EL (cell line): ENCODE data around the gene IVL.
A peak's percentile ranks its signal among the peaks of the same experiment; 100 is the strongest.

ENCODE experiments used
- DNase-seq: peaks from one replicate; pipeline ENCODE4 v3.0.0-alpha.2; 2016

IVL gene

DNA sequence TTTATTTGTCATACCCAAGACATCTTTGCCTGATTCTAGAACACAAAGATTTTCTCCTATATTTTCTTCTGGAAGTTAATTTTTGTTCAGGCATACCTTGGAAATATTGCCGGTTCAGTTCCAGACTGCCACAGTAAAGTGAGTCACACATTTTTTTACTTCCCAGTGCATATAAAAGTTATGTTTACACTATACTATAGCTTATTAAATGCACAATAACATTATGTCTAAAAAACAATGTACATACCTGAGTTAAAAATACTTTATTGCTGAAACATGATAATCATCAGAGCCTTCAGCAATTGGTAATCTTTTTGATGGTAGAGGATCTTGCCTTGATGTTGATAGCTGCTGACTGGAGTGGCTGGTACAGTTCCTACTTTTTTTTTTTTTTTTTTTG lies 20.2 kb upstream of the IVL start:
- DNase-seq: no peak

DNA sequence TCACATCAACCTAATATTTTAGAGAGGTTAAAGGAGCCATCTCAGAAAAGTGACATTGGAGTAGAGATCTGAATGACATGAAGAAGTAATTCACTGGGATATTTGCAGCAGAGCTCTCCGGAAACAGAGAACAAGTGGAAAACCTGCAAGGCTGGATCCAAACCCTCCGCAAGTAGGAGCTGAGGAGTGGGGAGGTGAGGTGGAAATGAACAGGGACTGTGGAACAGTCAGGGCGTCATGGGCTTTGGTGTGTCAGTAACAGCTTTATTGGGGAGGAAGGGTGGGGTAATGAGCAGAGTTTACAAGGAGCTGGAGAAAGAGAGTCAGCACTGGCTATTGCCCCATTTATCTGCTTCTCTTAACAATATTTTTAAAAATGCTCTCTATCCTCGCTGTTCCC lies 9.3 kb upstream of the IVL start:
- no peak for DNase-seq

DNA sequence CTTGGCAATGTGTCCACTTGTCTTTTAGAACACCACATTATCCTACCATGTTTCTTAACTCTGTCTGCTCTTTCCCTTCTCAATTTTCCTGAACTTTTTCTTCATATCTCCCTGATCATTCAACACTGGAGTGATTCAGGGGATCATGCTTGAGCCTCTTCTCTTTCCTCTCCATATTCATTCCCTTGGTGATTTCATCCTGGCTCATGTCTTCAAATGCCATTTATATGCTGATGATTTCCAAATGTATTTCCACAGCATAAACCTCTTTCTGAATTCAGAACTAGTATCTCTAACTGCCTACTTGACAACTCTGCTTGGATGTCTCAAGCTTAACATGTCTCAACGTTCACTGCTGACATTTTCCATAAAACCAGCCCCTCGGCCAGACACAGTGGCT lies 8.5 kb upstream of the IVL start:
- no peak for DNase-seq

DNA sequence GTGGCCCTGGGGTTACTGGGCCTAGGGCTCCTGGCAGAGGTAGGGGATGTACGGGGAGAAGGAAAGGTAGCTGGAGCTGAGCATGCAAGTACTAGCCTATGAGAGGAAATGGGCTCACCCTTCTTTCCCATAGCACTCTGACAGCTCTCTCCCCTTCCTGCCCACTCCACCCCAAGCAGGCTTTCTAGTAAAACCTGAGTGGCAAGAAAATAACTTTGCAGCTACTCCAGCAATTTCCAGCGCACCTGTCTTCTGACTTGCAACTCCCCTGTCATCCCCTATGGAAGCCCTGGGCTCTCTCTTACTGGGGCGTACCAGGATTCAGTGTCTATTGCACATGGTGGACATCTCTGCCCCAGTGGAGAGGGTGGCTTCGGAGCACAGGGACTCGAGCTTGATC lies 6.7 kb upstream of the IVL start:
- no peak for DNase-seq

DNA sequence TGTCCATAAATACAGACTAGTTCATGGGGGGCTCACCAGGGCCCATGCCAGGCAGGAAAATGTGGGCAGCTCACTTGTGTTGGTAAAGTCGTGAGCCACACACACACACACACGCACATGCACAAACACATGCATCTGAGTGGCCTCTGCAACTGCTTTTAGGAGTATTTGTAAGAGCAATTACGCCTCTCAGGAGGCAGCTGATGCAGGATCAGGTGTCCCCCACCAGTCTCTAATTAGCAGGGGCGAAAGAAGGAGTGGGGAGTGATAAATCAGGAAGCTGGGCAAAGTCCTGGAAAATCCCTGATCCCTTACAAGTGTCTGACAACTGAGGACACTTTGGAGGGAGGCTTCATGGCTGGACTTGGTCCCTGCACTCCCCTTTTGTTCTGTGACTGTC lies 5.7 kb upstream of the IVL start:
- no peak for DNase-seq

DNA sequence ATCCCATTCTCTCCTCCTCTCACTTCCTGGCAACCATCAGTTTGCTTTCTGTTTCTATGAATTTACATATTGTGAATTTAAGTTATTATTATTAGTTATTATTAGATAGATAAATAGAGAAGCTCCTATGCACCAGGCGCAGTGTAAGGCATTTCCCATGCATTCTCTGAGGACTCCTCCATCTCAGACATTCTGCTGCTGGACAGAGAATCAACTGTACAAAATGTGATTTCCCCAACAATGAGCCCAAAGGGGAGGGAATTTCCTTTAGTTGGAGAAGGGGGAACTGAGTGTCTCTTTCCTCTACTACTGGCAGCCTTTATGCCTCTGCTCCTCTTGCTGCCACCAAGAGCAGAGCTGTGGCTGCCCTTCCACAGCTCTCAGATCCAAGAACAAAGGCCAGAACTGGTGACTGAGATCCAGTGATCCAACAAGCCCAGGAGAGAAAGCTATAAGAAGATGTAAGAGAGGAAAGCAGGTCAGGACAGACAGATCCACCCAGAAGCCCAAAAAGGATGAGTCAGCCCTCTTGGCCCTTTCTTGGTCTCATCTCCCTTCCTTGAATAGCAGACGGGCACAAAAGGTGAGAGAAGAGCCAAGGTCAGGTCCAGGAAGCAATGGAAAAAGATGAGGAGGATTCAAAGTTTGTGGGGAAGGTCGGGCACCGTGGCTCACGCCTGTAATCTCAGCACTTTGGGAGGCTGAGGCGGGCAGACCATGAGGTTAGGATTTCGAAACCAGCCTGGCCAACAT lies 3.5 kb upstream of the IVL start:
- no peak for DNase-seq

DNA sequence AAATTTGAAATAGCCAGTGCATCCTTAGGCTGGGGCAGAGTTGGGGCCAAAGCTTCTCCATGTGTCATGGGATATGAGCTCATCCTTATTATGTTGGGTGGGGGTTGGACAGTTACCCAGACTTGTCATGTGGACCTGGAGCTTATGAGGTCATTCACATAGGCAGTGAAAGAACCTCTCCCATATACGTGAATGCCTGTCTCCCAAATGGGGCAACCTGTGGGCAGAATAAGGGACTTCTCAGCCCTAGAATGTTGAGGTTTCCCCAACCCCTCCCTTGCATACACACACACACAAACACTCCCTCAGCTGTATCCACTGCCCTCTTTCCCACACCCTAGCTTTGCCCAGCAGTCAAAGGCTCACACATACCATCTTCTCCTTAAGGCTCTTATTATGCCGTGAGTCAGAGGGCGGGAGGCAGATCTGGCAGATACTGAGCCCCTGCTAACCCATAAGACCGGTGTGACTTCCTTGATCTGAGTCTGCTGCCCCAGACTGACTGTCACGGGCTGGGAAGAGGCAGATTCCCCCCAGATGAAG lies 2.3 kb upstream of the IVL start:
- peak; percentile 97 for DNase-seq

DNA sequence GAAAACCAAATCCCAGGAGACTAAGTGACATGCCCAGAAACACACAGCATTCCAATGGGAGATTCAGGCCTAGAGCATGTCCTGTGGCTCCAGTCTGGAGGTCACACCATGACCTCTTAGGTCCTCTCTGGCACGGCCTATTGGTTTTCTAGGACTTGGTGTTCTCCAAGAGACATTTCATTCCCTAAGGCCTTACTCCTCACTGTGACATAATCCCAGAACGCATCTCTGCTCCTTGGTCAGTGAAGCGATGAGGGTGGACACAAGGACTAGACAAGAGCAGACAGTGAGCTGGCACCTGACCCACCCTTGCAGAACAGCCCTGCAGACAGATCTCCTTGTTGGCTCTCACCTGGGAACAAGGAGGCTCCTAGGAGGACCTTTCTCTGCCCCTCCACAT lies 860 bp downstream of the IVL start:
- no peak for DNase-seq

DNA sequence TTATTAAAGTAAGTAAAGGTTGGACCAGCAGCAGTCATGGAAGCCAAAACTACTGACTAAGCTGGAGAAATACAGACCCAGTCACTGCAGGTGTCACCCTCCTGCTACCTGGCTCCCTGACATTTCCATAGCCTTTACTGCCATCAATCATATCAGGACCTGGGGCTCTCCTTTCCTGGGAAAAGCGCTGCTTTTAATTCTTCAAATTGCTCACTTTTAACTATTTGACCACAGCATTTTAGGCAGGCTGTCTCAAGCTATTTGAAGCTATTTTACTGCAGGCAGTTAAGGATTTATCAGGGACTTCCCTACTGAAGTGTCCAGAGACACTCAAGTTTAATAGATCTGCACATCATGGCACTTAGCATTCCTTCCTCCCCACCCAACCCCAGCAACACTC lies 4.1 kb downstream of the IVL start:
- no peak for DNase-seq

DNA sequence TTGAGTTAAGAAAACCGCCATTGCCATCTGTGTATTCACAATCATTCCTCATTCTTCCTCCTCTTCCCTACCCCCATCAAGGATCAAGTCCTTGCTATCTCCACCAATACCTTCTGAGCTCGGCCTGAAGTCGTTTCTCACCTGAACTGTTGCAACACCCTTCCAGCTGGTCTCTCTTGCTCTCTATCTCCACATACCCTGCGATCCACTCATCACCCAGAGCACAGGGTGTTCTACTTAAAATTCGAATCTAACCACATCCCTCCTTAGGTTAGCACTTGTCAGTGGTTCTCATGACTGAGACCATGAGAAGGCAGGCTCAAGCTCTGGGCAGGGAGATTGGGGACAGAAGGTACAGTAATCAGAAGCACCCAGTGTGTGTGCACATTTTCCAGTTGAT lies 4.6 kb downstream of the IVL start:
- no peak for DNase-seq

DNA sequence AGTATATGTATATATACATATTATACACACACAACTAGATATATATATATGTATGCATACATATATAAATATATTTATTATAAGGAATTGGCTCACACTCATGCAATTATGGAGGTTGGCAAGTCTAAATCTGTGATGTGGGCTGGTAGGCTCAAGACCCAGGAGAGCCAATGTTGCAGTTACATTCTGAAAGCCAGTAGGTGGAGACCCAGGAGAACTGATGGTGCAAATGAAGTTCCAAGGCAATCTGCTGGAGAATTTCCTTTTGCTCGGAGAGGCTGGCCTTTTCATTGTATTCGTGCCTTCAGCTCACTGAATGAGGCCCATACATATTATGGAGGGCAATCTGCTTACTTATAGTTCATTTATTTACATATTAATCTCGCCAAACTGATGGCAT lies 9.4 kb downstream of the IVL start:
- DNase-seq: peak; percentile 33

DNA sequence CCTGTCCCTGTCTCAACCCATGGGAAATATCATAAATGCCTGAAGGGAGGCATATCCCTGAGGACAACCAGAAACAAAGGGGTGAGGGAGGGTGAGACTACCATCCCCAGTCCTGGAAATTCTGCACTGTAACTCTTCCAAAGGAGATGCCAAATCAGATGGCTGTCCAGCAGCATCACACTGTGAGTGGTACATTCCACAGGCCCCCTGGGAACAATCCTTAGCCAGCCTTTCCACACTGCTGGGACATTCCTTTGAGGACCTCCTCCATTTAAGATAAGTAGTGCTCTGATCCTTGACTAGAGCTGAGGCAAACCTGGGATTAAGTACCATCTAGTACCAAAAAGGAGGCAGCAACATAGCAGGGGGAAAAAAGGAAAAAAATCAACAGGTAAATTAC lies 10.7 kb downstream of the IVL start:
- DNase-seq: no peak

DNA sequence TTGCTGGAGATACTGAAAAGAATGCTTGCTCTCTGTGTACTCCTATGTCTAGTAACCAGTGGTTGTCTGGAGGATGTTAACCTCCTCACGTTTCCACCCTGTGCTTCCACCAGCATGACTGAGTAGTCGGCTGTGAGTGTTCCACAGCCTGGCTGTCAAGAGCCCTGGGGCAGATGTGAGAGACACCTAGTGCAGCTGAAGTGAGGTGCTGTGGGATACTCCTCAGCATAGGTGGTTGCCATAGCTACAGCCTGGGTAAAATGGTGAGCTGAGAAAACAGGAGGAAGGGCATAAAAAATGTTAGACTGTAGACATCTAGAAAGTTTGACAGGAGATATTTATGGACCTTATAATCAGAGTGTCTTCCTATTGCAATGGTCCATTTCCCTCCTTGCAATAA lies 15.8 kb downstream of the IVL start:
- DNase-seq: no peak

DNA sequence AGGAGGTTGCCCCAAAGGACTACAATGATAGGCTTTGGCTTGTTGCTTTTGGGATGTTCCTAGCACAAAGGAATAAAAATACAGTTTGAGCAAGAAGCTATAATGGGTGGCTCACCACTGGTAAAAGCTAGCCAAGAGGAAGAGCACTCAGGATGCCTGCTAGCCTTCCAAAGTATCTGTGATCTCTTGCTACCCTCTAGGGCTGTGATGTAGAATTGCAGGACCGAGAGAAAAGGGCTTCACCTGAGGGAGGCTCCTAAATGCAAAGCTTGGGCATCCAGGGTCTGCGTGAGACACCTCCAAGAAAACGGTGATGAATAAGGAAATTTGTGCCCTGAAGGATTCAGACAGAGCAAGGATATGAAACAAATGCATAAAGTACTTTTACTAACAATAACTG lies 17.7 kb downstream of the IVL start:
- peak; percentile 57 for DNase-seq

DNA sequence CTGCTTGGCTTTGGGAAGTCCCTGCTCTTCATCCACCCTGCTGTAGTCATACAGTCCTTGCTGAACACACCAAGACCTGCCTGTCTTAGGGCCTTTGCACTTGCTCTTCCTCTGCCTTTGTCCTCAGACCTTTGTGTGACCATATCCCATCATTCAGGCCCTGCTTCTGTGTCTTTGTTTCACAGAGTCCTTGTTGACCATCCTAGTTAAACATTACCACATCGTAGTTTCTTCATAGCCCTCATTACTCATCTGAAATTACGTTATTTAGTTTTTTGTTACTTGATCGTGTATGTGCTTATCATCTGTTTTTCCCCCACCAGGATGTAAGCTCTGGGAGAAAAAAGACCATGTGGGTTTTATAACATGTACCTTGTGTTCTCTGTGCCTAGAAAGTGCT lies 20.3 kb downstream of the IVL start:
- DNase-seq: no peak

DNA sequence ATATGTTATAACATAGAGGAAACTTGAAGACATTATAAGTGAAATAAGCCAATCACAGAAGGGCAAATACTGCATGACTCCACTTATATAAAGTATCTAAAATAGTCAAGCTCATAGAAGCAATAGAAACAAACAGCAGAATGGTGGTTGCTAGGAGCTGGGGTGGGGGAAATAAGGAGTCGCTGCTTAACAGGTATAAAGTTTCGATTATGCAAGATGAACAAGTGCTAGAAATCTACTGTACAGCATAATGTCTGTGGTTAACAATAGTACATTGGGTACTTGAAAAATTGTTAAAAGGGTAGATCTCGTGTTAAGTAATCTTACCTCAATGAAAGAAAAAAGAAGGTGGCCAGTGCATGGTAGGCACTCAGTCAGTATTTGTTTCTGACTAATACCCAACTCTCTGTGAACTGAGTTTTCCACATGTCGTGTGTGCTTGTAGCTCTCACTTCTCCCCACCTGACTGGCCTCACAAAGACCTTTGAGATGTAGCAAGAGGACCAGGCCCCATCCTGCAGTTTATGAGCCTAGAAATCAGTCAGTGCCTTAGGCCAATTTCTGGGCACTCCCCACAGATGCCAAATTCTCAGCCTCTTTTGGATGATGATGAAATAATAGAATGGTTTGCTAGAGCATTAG lies 23.9 kb downstream of the IVL start:
- no peak for DNase-seq

DNA sequence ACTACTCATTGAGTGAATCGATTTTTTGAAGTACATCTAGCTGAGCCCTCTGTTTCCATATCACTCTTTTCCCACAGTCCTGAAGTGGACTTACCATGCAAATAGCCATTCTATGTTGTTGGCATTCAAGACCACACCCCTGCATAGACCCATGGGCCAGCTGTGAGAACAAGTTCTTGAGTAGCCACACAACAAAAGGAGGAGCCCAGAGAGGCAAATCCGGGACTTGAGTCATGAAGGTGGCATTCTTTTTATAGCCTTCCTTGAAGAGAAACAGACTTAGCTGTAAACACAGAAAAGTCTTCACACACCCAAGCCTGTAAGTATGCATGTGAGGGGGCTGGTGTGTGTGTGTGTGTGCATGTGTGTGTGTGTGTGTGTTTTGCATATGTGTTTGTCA lies 24.9 kb downstream of the IVL start:
- DNase-seq: no peak

DNA sequence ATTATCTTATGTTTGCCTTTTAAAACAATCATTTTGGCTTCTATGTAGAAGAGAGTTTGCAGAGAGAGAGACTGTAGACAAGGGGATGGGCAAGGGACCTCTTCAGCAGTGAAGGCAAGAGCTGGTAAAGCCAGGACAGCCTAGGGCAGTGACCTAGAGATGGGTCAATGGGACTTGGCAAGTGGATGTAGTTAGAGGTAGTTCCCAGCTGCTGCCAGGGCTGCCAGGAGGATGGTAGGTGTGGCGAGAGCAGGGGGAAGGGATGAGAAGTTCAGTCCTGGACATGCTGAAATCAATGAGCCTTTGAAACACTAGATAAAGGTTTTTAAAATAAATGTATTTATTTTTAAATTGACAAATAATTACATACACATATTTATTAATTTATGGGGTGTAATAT lies 32.3 kb downstream of the IVL start:
- no peak for DNase-seq

DNA sequence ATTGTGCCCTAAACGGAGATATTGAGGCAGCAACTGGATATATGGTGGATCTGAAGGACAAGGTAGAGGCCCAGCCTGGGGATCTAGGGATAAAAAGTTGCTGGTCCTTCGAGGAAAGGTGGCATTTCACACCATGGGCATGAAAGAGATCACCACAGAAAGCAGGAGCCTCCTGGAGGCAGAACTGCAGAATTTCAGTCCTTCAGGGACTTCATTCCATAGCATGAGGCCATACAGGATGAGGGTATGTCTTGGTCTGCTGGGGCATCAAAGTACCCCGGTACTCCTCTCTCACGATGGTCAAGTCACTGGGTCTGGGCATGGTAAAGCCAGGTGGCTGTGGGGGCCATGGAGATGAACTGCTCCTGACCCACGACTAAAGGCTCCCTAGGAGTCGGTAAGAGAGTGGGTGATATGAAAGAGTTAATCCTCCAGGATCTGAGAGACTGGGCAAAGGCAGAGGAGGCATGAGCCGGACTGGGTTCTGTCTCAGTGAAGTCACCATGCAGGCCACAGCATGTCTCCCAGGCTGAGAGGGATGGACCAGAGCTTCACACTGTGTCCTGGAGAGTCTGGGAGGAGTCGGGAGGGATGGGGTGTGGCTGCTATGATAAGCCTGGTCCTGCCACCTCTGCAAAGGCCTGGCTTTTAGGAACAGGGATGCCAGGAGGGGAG lies 32.8 kb downstream of the IVL start:
- no peak for DNase-seq

DNA sequence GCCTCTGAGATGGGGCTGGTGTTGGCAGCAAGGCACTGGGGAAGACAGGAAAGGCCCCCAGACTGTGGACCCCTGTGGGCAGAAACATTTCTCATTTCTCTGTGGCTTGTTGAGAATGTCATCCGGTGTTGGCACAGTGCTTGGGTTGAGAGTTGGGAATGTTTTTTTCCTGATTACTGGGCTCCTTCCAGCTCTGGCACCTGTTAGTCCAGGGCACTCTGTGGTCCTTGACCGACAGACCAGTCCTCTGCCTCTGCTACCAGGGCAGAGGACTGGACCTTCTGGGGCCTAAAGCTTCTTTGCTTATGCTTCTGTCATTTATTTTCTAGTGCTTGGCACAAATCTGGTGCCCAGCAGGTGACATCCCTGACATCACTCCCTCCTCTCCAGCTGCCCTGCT lies 33.8 kb downstream of the IVL start:
- no peak for DNase-seq

DNA sequence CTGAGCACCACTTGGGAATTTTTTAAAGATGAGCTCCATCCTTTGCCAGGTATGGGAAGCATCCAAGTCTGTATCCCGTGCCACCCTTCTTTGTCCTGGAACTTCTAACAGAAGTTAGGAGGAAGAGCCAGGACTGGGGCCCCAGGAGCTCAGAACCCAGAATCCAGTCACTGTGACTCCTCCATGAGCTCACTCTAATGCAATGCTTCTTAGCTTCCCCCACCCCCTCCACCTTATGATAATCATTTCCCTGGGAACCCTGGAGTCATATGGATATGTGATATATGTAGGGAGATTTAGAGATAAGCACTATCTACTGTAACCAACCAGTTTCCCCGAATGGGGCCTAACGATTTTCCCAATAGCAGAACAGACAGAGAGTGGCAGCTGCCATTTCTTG lies 37.9 kb downstream of the IVL start:
- no peak for DNase-seq

DNA sequence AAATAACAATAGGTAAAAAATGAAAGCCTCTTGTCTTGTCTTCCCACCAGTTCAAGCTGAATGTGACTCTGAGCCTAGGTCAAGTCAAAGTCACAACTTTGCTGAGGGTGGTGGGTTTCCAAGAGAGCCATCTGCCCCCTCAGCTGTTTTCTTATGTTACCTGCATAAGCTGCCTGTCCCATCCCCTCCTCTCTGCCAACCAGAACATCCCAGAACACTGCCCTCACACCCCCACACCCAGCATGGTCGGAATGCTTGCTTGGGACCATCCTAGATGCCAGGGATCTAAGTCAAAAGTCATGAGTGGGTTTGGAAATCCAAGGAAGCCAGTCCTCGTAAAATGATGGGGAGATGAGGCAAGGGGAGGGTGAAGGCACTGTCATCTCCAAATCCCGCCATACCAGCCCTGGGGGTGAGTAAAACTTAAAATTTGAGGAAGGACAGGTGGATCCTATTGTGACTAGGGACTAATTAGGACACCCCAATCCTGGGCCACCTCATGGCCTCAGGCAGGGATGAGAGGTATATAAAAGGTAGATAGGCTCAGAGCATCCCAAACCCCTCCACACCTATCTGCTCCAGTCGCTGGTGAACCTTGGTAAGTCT lies 38.4 kb downstream of the IVL start, which contains the start of gene SPRR5:
TSS of gene SPRR5 (plus strand) at position 556 of the 606 bp plus-strand sequence. CDS start 1,349 bp downstream, outside the sequence.
- no peak for DNase-seq

DNA sequence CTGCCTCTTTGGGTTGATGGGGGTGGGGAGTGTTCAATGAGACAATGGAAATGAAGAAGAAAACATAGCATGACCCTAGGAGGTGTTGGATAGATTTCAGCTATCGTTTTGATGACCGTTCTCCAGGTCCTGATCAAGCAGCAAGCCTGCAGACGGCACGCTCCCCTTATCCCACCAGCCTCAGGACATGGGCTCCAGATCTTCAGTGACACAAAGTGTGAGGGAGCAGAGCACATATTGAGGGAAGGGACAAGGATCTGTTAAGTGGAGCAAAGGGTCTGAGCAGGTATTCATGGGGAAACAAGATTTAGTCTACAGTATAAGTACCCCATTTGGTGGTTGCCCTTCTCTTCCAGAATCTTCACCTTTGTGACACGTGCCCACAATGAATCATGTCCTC lies 43.4 kb downstream of the IVL start:
- DNase-seq: no peak

DNA sequence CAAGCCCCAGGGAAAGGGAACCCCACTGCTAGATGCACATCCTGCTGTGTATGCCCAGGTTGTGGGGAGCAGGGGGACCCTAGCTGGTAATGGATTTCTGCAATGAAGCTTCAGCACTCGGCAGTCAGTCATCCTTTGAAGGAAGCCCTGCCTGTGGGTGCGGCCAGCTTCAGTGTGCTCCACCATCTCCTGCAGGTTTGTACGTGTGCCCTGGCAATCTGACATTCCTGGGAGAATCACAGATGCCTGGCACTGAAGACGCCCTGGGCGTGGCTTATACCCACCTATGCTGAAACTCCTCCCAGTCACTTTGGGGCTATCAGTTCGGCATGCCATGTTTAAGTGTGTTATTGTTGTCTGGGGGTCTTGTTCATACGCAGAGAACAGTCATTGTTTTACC lies 45.4 kb downstream of the IVL start:
- DNase-seq: no peak
